KOPT-K1 (cell line): Measurements from ENCODE around the gene RGS17.
A peak's percentile ranks its signal among the peaks of the same experiment; 100 is the strongest.
"Not testable (repeated sequence)": the region's sequence is repeated elsewhere in the genome, so short reads cannot be mapped to it uniquely, and the experiment has no call there.

Experiments
- H3K27ac ChIP-seq: fragments of 200-600 bp; sonication (generic); 2 replicates; pipeline ENCODE4 v1.5.1; 2016; ENCODE audit warnings: antibody characterized with exemption, mild to moderate bottlenecking, low read depth, low read length; ENCODE audit not compliant: poor library complexity, severe bottlenecking
- H3K36me3 ChIP-seq: fragments of 200-600 bp; sonication (generic); 2 replicates; pipeline ENCODE4 v1.5.1; 2017; ENCODE audit warnings: antibody characterized with exemption, mild to moderate bottlenecking, low read length, moderate library complexity; ENCODE audit not compliant: insufficient read depth
- H3K9me3 ChIP-seq: fragments of 200-600 bp; sonication (generic); 2 replicates; pipeline ENCODE4 v1.5.1; 2017; ENCODE audit warnings: antibody characterized with exemption, low read length, mild to moderate bottlenecking; ENCODE audit not compliant: insufficient read depth, poor library complexity, severe bottlenecking

Gene RGS17

DNA sequence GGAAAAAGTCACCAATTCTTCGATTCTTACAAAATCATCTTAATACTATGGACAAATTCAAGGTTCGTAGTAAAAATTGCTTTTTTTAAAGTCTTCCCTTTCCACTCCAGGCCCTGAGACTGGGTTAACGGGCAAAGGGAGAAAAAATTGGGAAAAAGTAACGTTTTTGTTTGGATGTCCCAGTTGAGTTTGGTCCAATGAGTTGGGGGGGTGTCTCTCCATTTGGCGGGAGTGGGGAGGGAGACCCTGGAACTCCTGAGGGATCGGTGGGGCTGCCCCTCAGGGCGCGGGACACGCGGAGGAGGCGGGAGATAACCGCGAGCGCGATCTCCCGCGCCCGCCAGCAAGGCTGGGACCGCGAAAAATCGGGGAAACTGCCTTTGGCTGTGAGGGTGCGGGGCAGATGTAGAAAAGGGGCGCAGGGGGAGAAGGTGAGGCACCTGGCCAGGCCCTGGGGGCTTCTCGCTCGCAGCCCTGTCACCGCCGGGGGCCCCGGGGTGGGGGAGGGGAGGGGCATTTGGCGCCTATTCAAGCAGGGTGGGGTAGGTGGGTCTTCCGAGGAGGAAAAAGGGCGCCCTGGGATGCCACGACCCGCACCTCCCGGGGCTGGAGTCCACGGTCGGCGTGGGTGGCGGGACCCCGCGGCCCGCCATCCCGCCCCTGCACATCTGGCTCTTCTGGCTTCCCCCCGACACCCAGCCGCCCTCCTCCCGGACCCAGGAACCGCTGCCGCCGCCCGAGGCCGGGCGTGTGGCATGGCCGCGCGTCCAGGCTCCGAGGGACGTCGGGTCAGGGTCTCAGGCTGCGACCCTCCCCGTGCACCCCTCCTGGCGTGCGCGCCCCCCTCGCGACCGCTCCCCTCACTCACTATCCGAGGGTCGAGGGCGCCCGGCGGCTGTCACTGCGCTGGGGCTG is 148.8 kb downstream of the RGS17 start:
- H3K27ac ChIP-seq = peak overlapping the region; percentile 96
- H3K9me3 ChIP-seq = no peaks in the 10 kb centered on the region
- H3K36me3 ChIP-seq = peaks cover 62% of the 10 kb centered on the region

DNA sequence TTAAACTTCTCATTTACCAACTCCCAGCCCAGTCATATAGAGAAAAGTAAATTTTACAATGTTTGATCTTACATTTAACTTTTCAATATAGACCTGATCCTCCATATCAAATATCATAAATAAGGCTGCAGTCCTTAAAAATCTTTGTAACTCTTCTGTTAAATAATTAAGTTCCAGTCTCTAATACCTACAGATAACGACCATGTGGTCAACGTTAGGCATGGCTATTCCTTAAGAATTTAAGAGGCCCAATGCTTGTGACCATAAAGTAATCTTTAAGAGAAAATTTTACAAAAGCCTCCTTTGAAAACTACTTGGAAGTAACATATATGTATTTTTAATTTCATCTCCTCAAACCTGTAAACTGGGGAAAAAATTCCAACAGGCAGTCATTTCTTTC is 149.9 kb downstream of the RGS17 start:
- H3K36me3 ChIP-seq = peaks cover 63% of the 10 kb centered on the region
- no peaks in the 10 kb centered on the region for H3K9me3 ChIP-seq
- peak overlapping the region; percentile 96 for H3K27ac ChIP-seq

- H3K36me3 ChIP-seq = peaks cover 63% of the 10 kb centered on the region
Measured at GRCh38 chr6:152980656-152981055, 150.4 kb downstream of the RGS17 start.

DNA sequence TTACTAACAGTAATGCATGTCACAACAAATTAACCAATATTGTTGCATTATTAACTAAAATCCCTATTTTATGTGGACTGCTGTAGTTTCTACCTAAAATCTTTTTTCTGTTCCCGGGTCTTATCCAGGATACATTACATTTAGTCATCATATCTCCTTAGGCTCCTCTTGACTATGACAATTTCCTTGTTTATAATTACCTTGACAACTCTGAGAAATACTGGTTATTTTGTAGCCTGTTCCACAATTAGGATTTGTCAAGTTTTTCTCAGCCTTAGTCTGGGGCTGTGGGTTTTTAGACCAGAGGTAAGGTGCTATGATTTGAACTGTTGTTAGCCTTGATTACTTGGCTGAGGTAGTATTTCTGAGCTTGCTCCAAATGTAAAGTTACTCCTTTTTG is 152.0 kb downstream of the RGS17 start:
- H3K36me3 ChIP-seq = peaks cover 71% of the 10 kb centered on the region
- H3K27ac ChIP-seq = no peak overlapping the region
- H3K9me3 ChIP-seq = no peaks in the 10 kb centered on the region

More at GRCh38 chr6:152980656-152981055, 150.4 kb downstream of the RGS17 start:
- H3K27ac ChIP-seq = peak overlapping the region; percentile 96
- no peaks in the 10 kb centered on the region for H3K9me3 ChIP-seq

DNA sequence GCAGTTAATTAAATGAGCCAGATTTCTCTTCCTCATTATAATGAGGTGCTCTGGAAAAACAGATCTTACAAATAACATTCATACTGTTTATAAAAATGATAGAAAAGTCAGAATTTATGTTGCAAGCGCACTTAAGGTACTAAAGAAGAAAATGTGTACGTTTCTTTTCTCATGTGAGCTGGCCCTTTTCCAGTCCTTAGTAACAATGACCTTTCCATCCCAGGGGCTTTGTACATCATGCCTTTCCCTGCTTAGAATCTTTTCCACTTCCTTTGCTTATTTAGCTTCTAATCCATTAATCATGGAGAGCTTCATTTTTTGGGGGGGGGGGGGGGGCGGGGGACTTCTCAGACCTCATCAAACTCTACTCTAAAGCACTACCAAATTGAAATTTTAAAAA is 153.0 kb downstream of the RGS17 start:
- peaks cover 81% of the 10 kb centered on the region for H3K36me3 ChIP-seq
- H3K9me3 ChIP-seq = no peaks in the 10 kb centered on the region
- H3K27ac ChIP-seq = no peak overlapping the region

- peaks cover 86% of the 10 kb centered on the region for H3K36me3 ChIP-seq
Measured at GRCh38 chr6:152977556-152977955, 153.5 kb downstream of the RGS17 start.

GRCh38 chr6:152976749-152977148 is 154.3 kb downstream of the RGS17 start:
- Histone ChIP-seq H3K27ac (no peak overlapping the region), H3K36me3 (peaks cover 94% of the 10 kb centered on the region), H3K9me3 (no peaks in the 10 kb centered on the region)

More at GRCh38 chr6:152977556-152977955, 153.5 kb downstream of the RGS17 start:
- Histone ChIP-seq H3K27ac (no peak overlapping the region), H3K9me3 (no peaks in the 10 kb centered on the region)

DNA sequence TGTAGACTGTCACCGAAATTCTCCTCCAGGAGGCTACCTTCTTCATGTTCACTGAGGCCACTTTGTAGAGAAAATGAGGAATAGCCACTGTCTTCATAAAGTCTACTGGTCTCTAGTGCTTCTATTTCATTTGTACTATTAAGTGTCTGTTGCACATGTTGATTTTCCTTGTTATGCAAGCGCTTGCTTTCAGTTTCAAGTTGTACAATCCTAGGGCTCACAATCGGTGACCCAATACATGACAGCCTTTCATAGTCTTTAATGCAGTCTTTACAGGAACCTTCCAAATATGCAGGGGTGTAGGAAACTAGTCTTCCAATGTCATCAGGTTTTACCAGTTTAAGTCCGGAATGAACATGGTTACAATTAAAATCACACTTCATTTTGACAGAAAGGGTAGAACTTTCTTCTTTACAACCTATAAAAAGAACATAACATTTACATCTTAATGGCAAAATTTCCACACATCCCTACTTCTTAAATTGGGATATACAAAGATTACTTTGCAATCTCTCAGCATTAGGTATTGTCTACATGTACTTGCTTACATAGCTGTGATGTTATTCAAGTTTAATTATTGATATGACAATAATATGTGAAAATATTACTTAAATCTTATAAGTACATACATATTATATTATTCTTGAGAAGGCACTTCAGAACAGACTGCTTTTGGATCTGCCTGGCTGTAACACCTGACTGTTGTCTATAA is 155.7 kb downstream of the RGS17 start:
- H3K36me3 ChIP-seq = peaks cover 100% of the 10 kb centered on the region

GRCh38 chr6:152973916-152974315 is 157.2 kb downstream of the RGS17 start:
- Histone ChIP-seq H3K27ac (no peak overlapping the region), H3K9me3 (peaks cover 7% of the 10 kb centered on the region), H3K36me3 (peaks cover 99% of the 10 kb centered on the region)

More for the DNA sequence above, 155.7 kb downstream of the RGS17 start:
- H3K27ac ChIP-seq = no peak overlapping the region
- no peaks in the 10 kb centered on the region for H3K9me3 ChIP-seq

DNA sequence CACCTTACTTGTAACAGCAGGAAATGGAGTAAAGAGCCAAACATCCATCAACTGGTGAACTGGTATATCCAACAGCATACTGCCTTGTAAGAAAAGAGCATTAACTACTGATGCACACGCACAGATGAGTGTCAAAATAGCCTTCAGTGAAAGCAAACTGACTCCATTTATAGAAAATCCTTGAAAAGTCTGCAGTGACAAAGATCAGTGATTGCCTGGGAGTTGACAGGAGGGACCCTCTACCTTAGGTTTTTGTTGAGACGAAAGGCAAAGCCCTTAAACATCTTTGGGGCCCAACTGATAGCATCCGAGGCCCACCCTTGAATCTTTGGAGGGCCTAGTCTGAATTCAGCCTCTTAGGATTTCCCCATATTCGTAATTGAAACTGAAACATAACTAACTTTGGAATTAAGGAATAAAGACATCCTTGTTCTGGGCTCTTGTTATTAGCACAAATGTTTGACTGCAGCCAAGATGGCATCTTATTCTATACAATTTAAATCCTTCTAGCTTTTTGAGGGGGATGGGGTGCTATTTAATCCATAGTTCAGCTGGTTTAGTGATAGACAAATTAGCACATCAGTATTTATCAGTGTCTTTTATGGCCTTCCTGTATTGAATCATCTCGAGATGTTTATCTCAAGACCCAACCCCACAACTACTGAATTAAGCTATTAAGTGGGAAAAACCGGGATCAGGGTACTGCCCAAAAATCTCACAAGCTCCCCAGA is 161.2 kb downstream of the RGS17 start:
- Histone ChIP-seq H3K27ac (no peak overlapping the region), H3K36me3 (peaks cover 58% of the 10 kb centered on the region)

DNA sequence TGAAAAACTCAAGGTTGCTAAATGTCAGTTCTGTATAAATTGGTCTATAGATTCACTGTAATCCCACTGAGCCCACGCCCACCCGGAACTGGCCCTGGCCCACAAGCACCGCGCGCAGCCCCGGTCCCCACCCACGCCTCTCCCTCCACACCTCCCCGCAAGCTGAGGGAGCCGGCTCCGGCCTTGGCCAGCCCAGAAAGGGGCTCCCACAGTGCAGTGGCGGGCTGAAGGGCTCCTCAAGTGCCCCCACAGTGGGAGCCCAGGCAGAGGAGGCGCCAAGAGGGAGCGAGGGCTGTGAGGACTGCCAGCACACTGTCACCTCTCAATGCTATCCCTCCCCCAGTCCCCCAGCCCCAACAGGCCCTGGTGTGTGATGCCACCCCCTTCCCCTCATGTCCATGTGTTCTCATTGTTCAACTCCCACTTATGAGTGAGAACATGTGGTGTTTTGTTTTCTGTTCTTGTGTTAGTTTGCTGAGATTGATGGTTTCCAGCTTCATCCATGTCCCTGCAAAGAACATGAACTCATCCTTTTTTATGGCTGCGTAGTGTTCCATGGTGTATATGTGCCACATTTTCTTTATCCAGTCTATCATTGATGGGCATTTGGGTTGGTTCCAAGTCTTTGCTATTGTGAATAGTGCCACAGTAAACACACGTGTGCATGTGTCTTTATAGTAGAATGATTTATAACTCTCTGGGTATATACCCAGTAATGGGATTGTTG is 164.8 kb downstream of the RGS17 start:
- H3K9me3 ChIP-seq, H3K27ac ChIP-seq: not testable (repeated sequence)
- H3K36me3 ChIP-seq = peaks cover 23% of the 10 kb centered on the region

More for the DNA sequence above, 161.2 kb downstream of the RGS17 start:
- peaks cover 7% of the 10 kb centered on the region for H3K9me3 ChIP-seq

- H3K36me3 ChIP-seq = no peaks in the 10 kb centered on the region
- peaks cover 8% of the 10 kb centered on the region for H3K9me3 ChIP-seq
- H3K27ac ChIP-seq = no peak overlapping the region
Measured at GRCh38 chr6:152959333-152959732, 171.7 kb downstream of the RGS17 start.

DNA sequence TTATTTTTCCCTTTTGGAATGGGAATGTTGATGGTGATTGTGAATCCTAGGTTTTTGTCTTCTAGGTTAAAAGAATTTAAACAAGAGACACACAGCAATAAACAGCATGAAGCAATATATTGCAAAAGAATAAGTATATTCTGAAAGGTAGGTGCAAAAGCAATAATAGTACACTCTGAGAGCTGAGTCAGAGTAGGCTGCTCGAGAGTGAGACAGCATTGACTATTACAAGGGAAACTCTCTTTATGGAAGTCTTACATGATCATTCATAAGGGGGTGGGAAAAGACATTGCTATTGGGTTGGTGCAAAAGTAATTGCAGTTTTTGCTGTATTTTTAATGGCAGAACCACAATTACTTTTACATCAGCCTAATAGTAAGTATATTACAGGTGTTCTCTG is 173.3 kb downstream of the RGS17 start:
- Histone ChIP-seq H3K9me3 (peaks cover 8% of the 10 kb centered on the region), H3K36me3 (no peaks in the 10 kb centered on the region), H3K27ac (no peak overlapping the region)
